Upper lobe of right lung (tissue), 1 donor: ENCODE measurements around the gene PTPN23. TPM values are rescaled to one million over a fixed set of nuclear protein-coding genes. Genes with fewer than 3 reads are reported as not detected.

Source experiments
- ATAC-seq: fragments of 200-7000 bp; cut with Tn5 transposase; one replicate; pipeline ENCODE4 v1.9.1; 2020; ENCODE audit warnings: mild to moderate bottlenecking, moderate library complexity
- DNase-seq: peaks from one replicate; pipeline ENCODE4 v3.0.0-alpha.2; 2020
- H3K27ac ChIP-seq: fragments of 200-600 bp; one replicate; pipeline ENCODE4 v1.8.0; 2022
- H3K27me3 ChIP-seq: fragments of 200-600 bp; one replicate; pipeline ENCODE4 v1.8.0; 2022; ENCODE audit warnings: mild to moderate bottlenecking
- H3K36me3 ChIP-seq: fragments of 200-600 bp; one replicate; pipeline ENCODE4 v1.8.0; 2022
- H3K4me1 ChIP-seq: fragments of 200-600 bp; one replicate; pipeline ENCODE4 v1.8.0; 2022
- H3K4me3 ChIP-seq: fragments of 200-600 bp; one replicate; pipeline ENCODE4 v1.8.0; 2022; ENCODE audit warnings: mild to moderate bottlenecking
- H3K9me3 ChIP-seq: fragments of 200-600 bp; one replicate; pipeline ENCODE4 v1.8.0; 2022
- intact Hi-C: fragments of 100-400 bp; cut with DNase I; formaldehyde crosslinking; loops from one replicate; pipeline ENCODE4 v1.11.0; 2022
- total RNA-seq: library from RNA; stranded (reverse); fragmentation: NEBNext Ultra II Directional; extraction: Animal tissue kit (Norgen Biotek cat#: 25700); gene quantifications from one replicate; pipeline ENCODE4 v1.2.1, GENCODE V29; 2021
- TF ChIP-seq, protein P1 (sequence below): fragments of 200-600 bp; IDR thresholded peaks from one replicate; pipeline ENCODE4 v1.8.0; 2022; ENCODE audit warnings: antibody characterized with exemption
- donor health status: DM: no; HTN: yes; CAD: no; lungs with severe emphysema.

The PTPN23 gene
- total RNA-seq, 1 donor from 2014 or later, result 56.2 TPM

DNA sequence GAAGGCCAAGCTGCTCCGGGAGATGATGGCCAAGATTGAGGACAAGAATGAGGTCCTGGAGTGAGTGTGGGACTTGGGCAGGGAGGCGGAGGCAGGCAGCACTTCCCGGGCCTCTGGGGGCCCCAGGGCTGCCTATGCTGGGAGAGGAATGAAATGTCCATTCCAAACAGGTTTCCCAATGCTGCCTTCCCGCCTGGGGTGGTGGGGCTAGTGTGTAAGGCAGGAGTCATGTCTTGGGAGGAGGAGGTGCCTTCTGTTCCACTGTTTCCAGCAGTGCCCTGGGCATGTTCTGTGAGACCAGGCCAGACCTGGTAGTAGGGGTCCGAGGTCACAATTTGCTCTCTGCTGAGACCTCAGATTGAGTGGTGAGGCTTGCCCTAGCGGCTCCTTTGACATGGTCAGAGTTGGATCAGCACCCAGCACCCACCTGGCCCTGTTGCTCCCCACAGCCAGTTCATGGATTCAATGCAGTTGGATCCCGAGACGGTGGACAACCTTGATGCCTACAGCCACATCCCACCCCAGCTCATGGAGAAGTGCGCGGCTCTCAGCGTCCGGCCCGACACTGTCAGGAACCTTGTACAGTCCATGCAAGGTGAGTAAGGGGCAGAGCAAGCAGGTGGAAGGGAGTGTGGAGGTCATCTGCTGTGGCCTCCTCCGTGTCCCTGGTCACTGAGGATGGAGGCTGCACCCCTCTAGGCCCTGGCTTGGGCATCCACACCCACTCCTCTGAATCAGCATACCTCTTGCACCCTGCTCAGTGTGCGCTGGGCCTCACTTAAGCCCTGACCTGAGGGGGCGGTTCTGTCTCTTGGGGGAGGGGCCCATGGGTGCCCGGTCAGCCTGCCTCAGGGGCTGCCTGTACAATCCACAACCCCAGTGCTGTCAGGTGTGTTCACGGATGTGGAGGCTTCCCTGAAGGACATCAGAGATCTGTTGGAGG, 27.3 kb downstream of the PTPN23 start:
- intact Hi-C loops, result no loop called here
- Histone ChIP-seq H3K27me3 (no peaks in the 10 kb centered on the region), H3K9me3 (no peaks in the 10 kb centered on the region), H3K4me1 (peaks cover 11% of the 10 kb centered on the region), H3K4me3 (no peak overlapping the region), H3K36me3 (peaks cover 81% of the 10 kb centered on the region), H3K27ac (no peak overlapping the region)
- ATAC-seq, result no peak
- TF ChIP-seq, protein P1, sequence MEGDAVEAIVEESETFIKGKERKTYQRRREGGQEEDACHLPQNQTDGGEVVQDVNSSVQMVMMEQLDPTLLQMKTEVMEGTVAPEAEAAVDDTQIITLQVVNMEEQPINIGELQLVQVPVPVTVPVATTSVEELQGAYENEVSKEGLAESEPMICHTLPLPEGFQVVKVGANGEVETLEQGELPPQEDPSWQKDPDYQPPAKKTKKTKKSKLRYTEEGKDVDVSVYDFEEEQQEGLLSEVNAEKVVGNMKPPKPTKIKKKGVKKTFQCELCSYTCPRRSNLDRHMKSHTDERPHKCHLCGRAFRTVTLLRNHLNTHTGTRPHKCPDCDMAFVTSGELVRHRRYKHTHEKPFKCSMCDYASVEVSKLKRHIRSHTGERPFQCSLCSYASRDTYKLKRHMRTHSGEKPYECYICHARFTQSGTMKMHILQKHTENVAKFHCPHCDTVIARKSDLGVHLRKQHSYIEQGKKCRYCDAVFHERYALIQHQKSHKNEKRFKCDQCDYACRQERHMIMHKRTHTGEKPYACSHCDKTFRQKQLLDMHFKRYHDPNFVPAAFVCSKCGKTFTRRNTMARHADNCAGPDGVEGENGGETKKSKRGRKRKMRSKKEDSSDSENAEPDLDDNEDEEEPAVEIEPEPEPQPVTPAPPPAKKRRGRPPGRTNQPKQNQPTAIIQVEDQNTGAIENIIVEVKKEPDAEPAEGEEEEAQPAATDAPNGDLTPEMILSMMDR, result no peak
- no peak for DNase-seq

DNA sequence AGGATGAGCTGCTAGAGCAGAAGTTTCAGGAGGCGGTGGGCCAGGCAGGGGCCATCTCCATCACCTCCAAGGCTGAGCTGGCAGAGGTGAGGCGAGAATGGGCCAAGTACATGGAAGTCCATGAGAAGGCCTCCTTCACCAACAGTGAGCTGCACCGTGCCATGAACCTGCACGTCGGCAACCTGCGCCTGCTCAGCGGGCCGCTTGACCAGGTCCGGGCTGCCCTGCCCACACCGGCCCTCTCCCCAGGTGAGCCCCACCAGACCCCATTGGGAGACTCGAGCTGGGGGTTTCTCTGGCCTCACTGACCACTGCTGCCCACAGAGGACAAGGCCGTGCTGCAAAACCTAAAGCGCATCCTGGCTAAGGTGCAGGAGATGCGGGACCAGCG, 28.0 kb downstream of the PTPN23 start:
- intact Hi-C loops, result no loop called here
- H3K4me1 ChIP-seq, result peaks cover 11% of the 10 kb centered on the region
- ATAC-seq, result no peak
- H3K27ac ChIP-seq, result no peak overlapping the region
- no peak overlapping the region for H3K4me3 ChIP-seq
- no peak for DNase-seq
- peaks cover 81% of the 10 kb centered on the region for H3K36me3 ChIP-seq
- TF ChIP-seq, protein P1, result no peak
- no peaks in the 10 kb centered on the region for H3K9me3 ChIP-seq
- H3K27me3 ChIP-seq, result no peaks in the 10 kb centered on the region

DNA sequence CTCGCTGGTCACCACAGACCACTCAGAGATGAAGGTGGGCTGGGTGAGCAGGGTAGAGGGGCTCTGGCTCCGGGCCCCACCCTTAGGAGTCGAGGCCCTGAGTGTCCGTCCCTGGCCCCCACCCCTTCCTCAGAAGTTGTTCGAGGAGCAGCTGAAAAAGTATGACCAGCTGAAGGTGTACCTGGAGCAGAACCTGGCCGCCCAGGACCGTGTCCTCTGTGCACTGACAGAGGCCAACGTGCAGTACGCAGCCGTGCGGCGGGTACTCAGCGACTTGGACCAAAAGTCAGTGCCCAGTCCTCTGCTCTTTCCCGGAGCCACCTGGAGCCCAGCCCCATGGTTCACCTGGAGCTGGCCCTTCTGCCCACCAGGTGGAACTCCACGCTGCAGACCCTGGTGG, 28.5 kb downstream of the PTPN23 start:
- H3K9me3 ChIP-seq, result no peaks in the 10 kb centered on the region
- intact Hi-C loops, result no loop called here
- TF ChIP-seq, protein P1, result no peak
- peaks cover 9% of the 10 kb centered on the region for H3K4me1 ChIP-seq
- no peak overlapping the region for H3K27ac ChIP-seq
- H3K27me3 ChIP-seq, result no peaks in the 10 kb centered on the region
- H3K4me3 ChIP-seq, result no peak overlapping the region
- DNase-seq (no peak), ATAC-seq (no peak)
- peaks cover 81% of the 10 kb centered on the region for H3K36me3 ChIP-seq

DNA sequence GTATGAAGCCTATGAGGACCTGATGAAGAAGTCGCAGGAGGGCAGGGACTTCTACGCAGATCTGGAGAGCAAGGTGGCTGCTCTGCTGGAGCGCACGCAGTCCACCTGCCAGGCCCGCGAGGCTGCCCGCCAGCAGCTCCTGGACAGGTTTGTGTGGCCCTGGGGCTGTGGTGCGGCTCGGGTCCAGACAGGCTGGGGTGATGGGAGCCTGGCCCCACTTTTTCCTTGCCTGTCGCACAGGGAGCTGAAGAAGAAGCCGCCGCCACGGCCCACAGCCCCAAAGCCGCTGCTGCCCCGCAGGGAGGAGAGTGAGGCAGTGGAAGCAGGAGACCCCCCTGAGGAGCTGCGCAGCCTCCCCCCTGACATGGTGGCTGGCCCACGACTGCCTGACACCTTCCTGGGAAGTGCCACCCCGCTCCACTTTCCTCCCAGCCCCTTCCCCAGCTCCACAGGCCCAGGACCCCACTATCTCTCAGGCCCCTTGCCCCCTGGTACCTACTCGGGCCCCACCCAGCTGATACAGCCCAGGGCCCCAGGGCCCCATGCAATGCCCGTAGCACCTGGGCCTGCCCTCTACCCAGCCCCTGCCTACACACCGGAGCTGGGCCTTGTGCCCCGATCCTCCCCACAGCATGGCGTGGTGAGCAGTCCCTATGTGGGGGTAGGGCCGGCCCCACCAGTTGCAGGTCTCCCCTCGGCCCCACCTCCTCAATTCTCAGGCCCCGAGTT, 29.0 kb downstream of the PTPN23 start:
- no peak for ATAC-seq
- no peak for DNase-seq
- TF ChIP-seq, protein P1, result no peak
- Histone ChIP-seq H3K4me1 (peaks cover 4% of the 10 kb centered on the region), H3K27ac (no peak overlapping the region), H3K4me3 (no peak overlapping the region), H3K36me3 (peaks cover 86% of the 10 kb centered on the region), H3K9me3 (no peaks in the 10 kb centered on the region), H3K27me3 (no peaks in the 10 kb centered on the region)
- intact Hi-C loops, result no loop called here

DNA sequence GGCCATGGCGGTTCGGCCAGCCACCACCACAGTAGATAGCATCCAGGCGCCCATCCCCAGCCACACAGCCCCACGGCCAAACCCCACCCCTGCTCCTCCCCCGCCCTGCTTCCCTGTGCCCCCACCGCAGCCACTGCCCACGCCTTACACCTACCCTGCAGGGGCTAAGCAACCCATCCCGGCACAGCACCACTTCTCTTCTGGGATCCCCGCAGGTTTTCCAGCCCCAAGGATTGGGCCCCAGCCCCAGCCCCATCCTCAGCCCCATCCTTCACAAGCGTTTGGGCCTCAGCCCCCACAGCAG, 29.5 kb downstream of the PTPN23 start:
- Histone ChIP-seq H3K27ac (no peak overlapping the region), H3K36me3 (peaks cover 91% of the 10 kb centered on the region), H3K4me3 (no peak overlapping the region), H3K4me1 (no peaks in the 10 kb centered on the region), H3K27me3 (no peaks in the 10 kb centered on the region), H3K9me3 (no peaks in the 10 kb centered on the region)
- ATAC-seq (no peak), DNase-seq (no peak)
- intact Hi-C loops, result no loop called here
- TF ChIP-seq, protein P1, result no peak
